ENCODE results near the gene USP12. TPM values are rescaled to one million over a fixed set of nuclear protein-coding genes. Genes with fewer than 3 reads are reported as not detected.

The USP12 gene
- total RNA-seq, result 20.2 and 20.8 TPM in 2 replicates

GRCh38 chr13:27171244-27171826 is at the start of gene USP12:
TSS of gene USP12 (minus strand) at chr13:27171811. CDS start at chr13:27171639, 172 bp downstream.

Other genes with a start within 250 kb of the USP12 start
- 1,211 and 1,350 TPM in 2 replicates for gene RPL21, start 79.7 kb upstream of the USP12 start, total RNA-seq
- 5.8 and 6.4 TPM in 2 replicates for gene RASL11A, start 99.0 kb upstream of the USP12 start, total RNA-seq

Measured in mammary microvascular endothelial cell (primary cell).